ENCODE data around the gene COL25A1.

COL25A1 gene

GRCh38 chr4:109033993-109034392, 268.5 kb downstream of the COL25A1 start:
- Histone ChIP-seq H3K27me3 (ENCODE audit: low read depth, low read length) (no peaks in the 10 kb centered on the region), H3K4me2 (ENCODE audit: low read length) (no peak overlapping the region), H4K20me1 (ENCODE audit: insufficient read depth, low read length) (no peaks in the 10 kb centered on the region), H2AFZ (ENCODE audit: low read depth, low read length) (no peak overlapping the region), H3K27ac (ENCODE audit: low read length) (no peak overlapping the region), H3K79me2 (ENCODE audit: low read length) (no peaks in the 10 kb centered on the region), H3K4me3 (ENCODE audit: low read length) (no peak overlapping the region), H3K9ac (ENCODE audit: low read length) (no peak overlapping the region), H3K4me1 (ENCODE audit: low read length) (no peaks in the 10 kb centered on the region), H3K36me3 (replicated peaks; ENCODE audit: low read depth, low read length) (no peaks in the 10 kb centered on the region), H3K9me3 (ENCODE audit: insufficient read depth, low read length) (no peaks in the 10 kb centered on the region)
- no peak for TF ChIP-seq EZH2phosphoT487 (IDR thresholded peaks at IDR 0.05; ENCODE audit: low read depth)

DNA sequence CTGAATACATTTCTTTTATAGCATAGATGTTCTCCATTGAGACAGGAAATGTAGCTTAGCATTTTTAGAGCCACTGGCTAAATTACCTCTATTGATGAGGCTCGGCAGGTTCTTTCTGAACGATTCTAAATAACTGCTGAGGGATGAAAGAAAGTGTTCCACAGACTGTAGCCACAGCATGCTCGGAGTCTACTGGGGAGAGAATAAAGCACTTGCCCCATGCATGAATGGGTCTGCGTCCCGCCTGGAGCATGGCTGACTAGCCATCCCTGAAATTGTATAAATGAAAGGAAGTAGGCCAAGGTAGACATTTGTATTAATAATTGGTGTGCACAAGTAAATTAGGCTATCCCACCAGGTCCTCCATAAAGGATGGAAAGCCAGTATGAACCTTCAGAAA, 269.8 kb downstream of the COL25A1 start:
- H3K27ac ChIP-seq (ENCODE audit: low read length), result no peak overlapping the region
- H3K36me3 ChIP-seq (replicated peaks; ENCODE audit: low read depth, low read length), result no peaks in the 10 kb centered on the region
- no peaks in the 10 kb centered on the region for H3K27me3 ChIP-seq (ENCODE audit: low read depth, low read length)
- H3K79me2 ChIP-seq (ENCODE audit: low read length), result no peaks in the 10 kb centered on the region
- H3K4me2 ChIP-seq (ENCODE audit: low read length), result no peak overlapping the region
- H3K9ac ChIP-seq (ENCODE audit: low read length), result no peak overlapping the region
- H3K4me1 ChIP-seq (ENCODE audit: low read length), result no peaks in the 10 kb centered on the region
- no peak overlapping the region for H3K4me3 ChIP-seq (ENCODE audit: low read length)
- TF ChIP-seq EZH2phosphoT487 (IDR thresholded peaks at IDR 0.05; ENCODE audit: low read depth) (no peak), CTCF (IDR thresholded peaks at IDR 0.05; ENCODE audit: low read depth, low read length) (no peak)
- no peak overlapping the region for H2AFZ ChIP-seq (ENCODE audit: low read depth, low read length)
- H3K9me3 ChIP-seq (ENCODE audit: insufficient read depth, low read length), result no peaks in the 10 kb centered on the region
- H4K20me1 ChIP-seq (ENCODE audit: insufficient read depth, low read length), result no peaks in the 10 kb centered on the region

GRCh38 chr4:109029987-109030386, 272.5 kb downstream of the COL25A1 start:
- Histone ChIP-seq H3K27ac (ENCODE audit: low read length) (no peak overlapping the region), H3K9ac (ENCODE audit: low read length) (no peak overlapping the region), H3K36me3 (replicated peaks; ENCODE audit: low read depth, low read length) (no peaks in the 10 kb centered on the region), H3K4me2 (ENCODE audit: low read length) (no peak overlapping the region), H3K9me3 (ENCODE audit: insufficient read depth, low read length) (no peaks in the 10 kb centered on the region), H3K4me3 (ENCODE audit: low read length) (no peak overlapping the region), H2AFZ (ENCODE audit: low read depth, low read length) (no peak overlapping the region), H3K27me3 (ENCODE audit: low read depth, low read length) (no peaks in the 10 kb centered on the region), H3K4me1 (ENCODE audit: low read length) (peaks cover 7% of the 10 kb centered on the region), H4K20me1 (ENCODE audit: insufficient read depth, low read length) (no peaks in the 10 kb centered on the region), H3K79me2 (ENCODE audit: low read length) (no peaks in the 10 kb centered on the region)
- TF ChIP-seq CTCF (IDR thresholded peaks at IDR 0.05; ENCODE audit: low read depth, low read length), result no peak
- TF ChIP-seq EZH2phosphoT487 (IDR thresholded peaks at IDR 0.05; ENCODE audit: low read depth), result no peak

DNA sequence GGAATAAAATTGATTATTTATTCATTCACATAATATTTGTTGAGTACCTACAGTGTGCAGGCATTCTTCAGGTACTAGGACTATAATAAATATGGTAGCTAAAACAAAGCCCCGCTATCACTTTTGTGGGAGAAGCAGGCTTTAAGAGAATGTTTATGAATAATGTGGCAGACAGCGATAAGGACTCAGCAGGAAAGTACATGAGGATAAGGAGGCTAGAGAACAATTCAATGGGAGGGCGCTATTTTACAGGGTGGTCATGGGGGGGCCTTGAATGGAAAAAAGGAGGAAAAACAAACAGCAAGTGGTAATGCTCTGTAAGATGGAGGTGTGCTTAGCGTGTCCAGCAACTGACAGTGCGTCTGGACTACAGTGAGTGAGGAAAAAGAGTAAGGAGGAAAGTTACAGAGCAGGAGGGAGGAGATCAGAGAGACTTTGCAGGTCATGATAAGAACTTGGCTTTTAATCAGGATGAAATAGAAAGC, 275.4 kb downstream of the COL25A1 start:
- no peak overlapping the region for H3K4me2 ChIP-seq (ENCODE audit: low read length)
- H3K9me3 ChIP-seq (ENCODE audit: insufficient read depth, low read length), result 0 out of 2 replicates have a peak, but pooled peaks cover 2% of the 10 kb centered on the region
- no peak overlapping the region for H2AFZ ChIP-seq (ENCODE audit: low read depth, low read length)
- TF ChIP-seq EZH2phosphoT487 (IDR thresholded peaks at IDR 0.05; ENCODE audit: low read depth), result no peak
- no peak for TF ChIP-seq CTCF (IDR thresholded peaks at IDR 0.05; ENCODE audit: low read depth, low read length)
- no peaks in the 10 kb centered on the region for H3K36me3 ChIP-seq (replicated peaks; ENCODE audit: low read depth, low read length)
- no peak overlapping the region for H3K4me3 ChIP-seq (ENCODE audit: low read length)
- no peak overlapping the region for H3K27ac ChIP-seq (ENCODE audit: low read length)
- no peaks in the 10 kb centered on the region for H4K20me1 ChIP-seq (ENCODE audit: insufficient read depth, low read length)
- H3K9ac ChIP-seq (ENCODE audit: low read length), result no peak overlapping the region
- H3K27me3 ChIP-seq (ENCODE audit: low read depth, low read length), result no peaks in the 10 kb centered on the region
- H3K4me1 ChIP-seq (ENCODE audit: low read length), result peaks cover 7% of the 10 kb centered on the region
- H3K79me2 ChIP-seq (ENCODE audit: low read length), result no peaks in the 10 kb centered on the region
